ENCODE measurements around the gene MITF. TPM values are rescaled to one million over a fixed set of nuclear protein-coding genes. Genes with fewer than 3 reads are reported as not detected.

Gene MITF
- total and polyA plus RNA-seq, 2 donors (not counting 1 experiment from before 2014, with no cell fraction given), result 0.10 TPM; not detected in 1

DNA sequence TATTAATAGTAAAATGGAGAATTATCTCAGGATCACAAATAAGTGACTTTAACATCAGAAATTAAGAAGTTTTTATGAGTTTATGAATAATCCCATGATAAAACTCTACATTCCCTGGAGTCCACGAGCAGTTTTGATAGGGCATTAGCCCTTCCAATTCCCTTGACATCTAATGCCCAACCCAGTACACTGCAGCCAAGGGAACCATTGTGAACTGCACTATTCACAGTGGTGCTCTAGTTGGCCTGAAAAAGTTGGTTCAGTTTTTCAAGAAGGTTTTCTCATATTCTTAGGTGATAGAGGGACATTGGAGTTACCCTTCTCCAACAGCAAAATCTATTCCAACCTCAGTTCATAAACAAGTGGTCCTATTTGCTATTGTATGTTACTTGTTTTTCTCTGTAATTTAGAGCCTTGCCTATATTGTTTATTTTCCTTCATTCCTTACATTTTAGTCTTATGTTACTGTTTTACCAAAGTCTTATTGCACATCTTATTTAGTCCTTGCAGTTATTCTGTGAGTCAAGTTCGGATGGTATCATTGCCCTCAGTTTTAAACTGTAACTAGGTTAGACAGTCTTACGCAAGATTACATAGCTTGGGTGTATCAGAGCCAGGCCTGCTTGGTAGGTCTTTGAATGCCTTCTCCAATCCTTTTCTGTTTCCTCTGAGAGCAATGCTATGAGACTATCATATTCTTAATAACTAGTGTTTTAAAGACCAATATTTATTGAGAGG lies 202.3 kb downstream of the MITF start:
- no peak for TF ChIP-seq EZH2 (IDR thresholded peaks at IDR 0.05; ENCODE audit: borderline replicate concordance, insufficient read depth, low read depth, low read length, poor library complexity, severe bottlenecking)
- TF ChIP-seq, protein P1, sequence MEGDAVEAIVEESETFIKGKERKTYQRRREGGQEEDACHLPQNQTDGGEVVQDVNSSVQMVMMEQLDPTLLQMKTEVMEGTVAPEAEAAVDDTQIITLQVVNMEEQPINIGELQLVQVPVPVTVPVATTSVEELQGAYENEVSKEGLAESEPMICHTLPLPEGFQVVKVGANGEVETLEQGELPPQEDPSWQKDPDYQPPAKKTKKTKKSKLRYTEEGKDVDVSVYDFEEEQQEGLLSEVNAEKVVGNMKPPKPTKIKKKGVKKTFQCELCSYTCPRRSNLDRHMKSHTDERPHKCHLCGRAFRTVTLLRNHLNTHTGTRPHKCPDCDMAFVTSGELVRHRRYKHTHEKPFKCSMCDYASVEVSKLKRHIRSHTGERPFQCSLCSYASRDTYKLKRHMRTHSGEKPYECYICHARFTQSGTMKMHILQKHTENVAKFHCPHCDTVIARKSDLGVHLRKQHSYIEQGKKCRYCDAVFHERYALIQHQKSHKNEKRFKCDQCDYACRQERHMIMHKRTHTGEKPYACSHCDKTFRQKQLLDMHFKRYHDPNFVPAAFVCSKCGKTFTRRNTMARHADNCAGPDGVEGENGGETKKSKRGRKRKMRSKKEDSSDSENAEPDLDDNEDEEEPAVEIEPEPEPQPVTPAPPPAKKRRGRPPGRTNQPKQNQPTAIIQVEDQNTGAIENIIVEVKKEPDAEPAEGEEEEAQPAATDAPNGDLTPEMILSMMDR (IDR thresholded peaks at IDR 0.05), result no peak
- Histone ChIP-seq H3K36me3 (replicated peaks in 1 of 2; ENCODE audit: control extremely low read depth in 1 of 2, control insufficient read depth in 1 of 2, extremely low read depth in 1 of 2, insufficient read depth in 2 of 2, low read length in 1 of 2) (no peaks in the 10 kb centered on the region), H4K20me1 (ENCODE audit: control insufficient read depth, insufficient read depth, low read length, poor library complexity, severe bottlenecking) (no peaks in the 10 kb centered on the region), H3K79me2 (ENCODE audit: control insufficient read depth, insufficient read depth, low read length) (no peaks in the 10 kb centered on the region), H3K4me3 (ENCODE audit: control extremely low read depth in 1 of 5, extremely low read depth in 1 of 5, insufficient read depth in 1 of 5, low read depth in 2 of 5, low read length in 4 of 5) (no peak overlapping the region), H2AFZ (ENCODE audit: insufficient read depth, low read depth, low read length, poor library complexity, severe bottlenecking) (no peak overlapping the region), H3K27ac (ENCODE audit: low read length in 2 of 2) (no peak overlapping the region), H3K9ac (ENCODE audit: low read length) (no peak overlapping the region), H3K9me3 (ENCODE audit: control extremely low read depth in 1 of 3, control insufficient read depth in 2 of 3, insufficient read depth in 1 of 3, low read length in 2 of 3) (no peaks in the 10 kb centered on the region), H3K27me3 (replicated peaks in 1 of 4; ENCODE audit: control extremely low read depth in 1 of 4, control insufficient read depth in 3 of 4, insufficient read depth in 4 of 4, low read length in 3 of 4) (no peaks in the 10 kb centered on the region), H3K4me1 (ENCODE audit: control insufficient read depth in 2 of 2, insufficient read depth in 2 of 2, low read length in 2 of 2) (no peaks in the 10 kb centered on the region), H3K4me2 (replicated peaks; ENCODE audit: low read depth, low read length, poor library complexity, severe bottlenecking) (no peak overlapping the region)
- DNase-seq, result no peak
- ChIA-PET POLR2A (no interaction called here), CTCF (no interaction called here)
- Mint-ChIP-seq H3K9me3 (ENCODE audit: insufficient read depth) (no peaks in the 10 kb centered on the region), H3K4me1 (no peaks in the 10 kb centered on the region), H3K4me3 (no peak overlapping the region), H3K27ac (no peak overlapping the region), H3K27me3 (no peaks in the 10 kb centered on the region)
- ATAC-seq (ENCODE audit: low read depth), result no peak
- intact Hi-C loops (cut with micrococcal nuclease), result no loop called here
- WGBS (ENCODE audit: insufficient coverage), result 100% methylated on average over 1 of the region's 3 CpGs

DNA sequence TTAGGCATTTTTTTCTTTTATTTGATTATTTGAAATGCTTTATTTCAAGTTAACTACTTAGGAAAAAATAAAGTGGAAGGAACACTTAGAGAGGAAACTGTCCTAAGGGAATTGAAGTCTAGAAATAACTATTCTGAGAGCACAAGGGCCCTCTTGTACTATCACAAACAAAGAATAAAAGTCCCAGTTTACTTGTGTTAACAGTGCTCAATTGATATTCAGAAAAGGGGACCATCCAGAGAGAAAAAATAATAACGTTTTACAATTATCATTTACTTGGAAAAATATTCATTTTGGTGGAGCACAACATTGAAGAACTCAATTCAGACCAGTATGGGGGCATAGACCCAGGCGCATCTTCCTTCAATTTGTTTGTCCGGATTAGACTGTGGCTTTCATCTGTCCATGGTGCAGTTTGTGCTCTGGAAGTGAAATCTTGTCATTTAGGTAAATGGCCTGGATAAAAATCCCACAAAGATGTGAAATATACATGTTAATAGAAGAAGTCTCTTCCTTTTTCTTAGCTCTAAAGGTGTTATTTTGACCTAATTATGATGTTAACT lies 205.7 kb downstream of the MITF start:
- no peak for DNase-seq
- no peaks in the 10 kb centered on the region for H3K27me3 Mint-ChIP-seq
- Histone ChIP-seq H3K9me3 (ENCODE audit: control extremely low read depth in 1 of 3, control insufficient read depth in 2 of 3, insufficient read depth in 1 of 3, low read length in 2 of 3) (no peaks in the 10 kb centered on the region), H3K36me3 (replicated peaks in 1 of 2; ENCODE audit: control extremely low read depth in 1 of 2, control insufficient read depth in 1 of 2, extremely low read depth in 1 of 2, insufficient read depth in 2 of 2, low read length in 1 of 2) (no peaks in the 10 kb centered on the region), H4K20me1 (ENCODE audit: control insufficient read depth, insufficient read depth, low read length, poor library complexity, severe bottlenecking) (no peaks in the 10 kb centered on the region), H3K27me3 (replicated peaks in 1 of 4; ENCODE audit: control extremely low read depth in 1 of 4, control insufficient read depth in 3 of 4, insufficient read depth in 4 of 4, low read length in 3 of 4) (no peaks in the 10 kb centered on the region), H3K4me2 (replicated peaks; ENCODE audit: low read depth, low read length, poor library complexity, severe bottlenecking) (no peak overlapping the region), H3K9ac (ENCODE audit: low read length) (no peak overlapping the region), H3K27ac (ENCODE audit: low read length in 2 of 2) (no peak overlapping the region), H3K4me3 (ENCODE audit: control extremely low read depth in 1 of 5, extremely low read depth in 1 of 5, insufficient read depth in 1 of 5, low read depth in 2 of 5, low read length in 4 of 5) (no peak overlapping the region), H3K79me2 (ENCODE audit: control insufficient read depth, insufficient read depth, low read length) (no peaks in the 10 kb centered on the region), H2AFZ (ENCODE audit: insufficient read depth, low read depth, low read length, poor library complexity, severe bottlenecking) (no peak overlapping the region), H3K4me1 (ENCODE audit: control insufficient read depth in 2 of 2, insufficient read depth in 2 of 2, low read length in 2 of 2) (no peaks in the 10 kb centered on the region)
- intact Hi-C loops (cut with micrococcal nuclease), result no loop called here
- ChIA-PET POLR2A (no interaction called here), CTCF (no interaction called here)
- no peaks in the 10 kb centered on the region for H3K4me1 Mint-ChIP-seq
- H3K27ac Mint-ChIP-seq, result no peak overlapping the region
- TF ChIP-seq EZH2 (IDR thresholded peaks at IDR 0.05; ENCODE audit: borderline replicate concordance, insufficient read depth, low read depth, low read length, poor library complexity, severe bottlenecking), result no peak
- TF ChIP-seq, protein P1 (IDR thresholded peaks at IDR 0.05), result no peak
- H3K4me3 Mint-ChIP-seq, result no peak overlapping the region
- no peak for ATAC-seq (ENCODE audit: low read depth)
- H3K9me3 Mint-ChIP-seq (ENCODE audit: insufficient read depth), result no peaks in the 10 kb centered on the region
- WGBS (ENCODE audit: insufficient coverage), result 100% methylated on average over 1 of the region's 3 CpGs
